Astrocyte (in vitro differentiated cells and primary cell): ENCODE measurements around the gene DNAJC5.

Source experiments
- CTCF ChIP-seq: IDR thresholded peaks from 2 replicates; pipeline ENCODE4 v1.5.1; 2011; ENCODE audit warnings: low read depth, mild to moderate bottlenecking, inconsistent platforms, low read length, moderate library complexity; ENCODE audit not compliant: insufficient read depth
- EZH2 ChIP-seq: IDR thresholded peaks from 2 replicates; pipeline ENCODE4 v1.6.1; 2012; ENCODE audit warnings: mild to moderate bottlenecking, low read length, inconsistent platforms; ENCODE audit not compliant: insufficient read depth

GRCh38 chr20:63915471-63915870, 20.5 kb downstream of the DNAJC5 start:
- no peak for TF ChIP-seq EZH2
- TF ChIP-seq CTCF, result no peak
